ENCODE results near the gene TPRA1. TPM values are rescaled to one million over a fixed set of nuclear protein-coding genes. Genes with fewer than 3 reads are reported as not detected.

TPRA1 gene
- polyA plus RNA-seq, 3 donors, result 20.2 to 29.4 (median 23.4) TPM

DNA sequence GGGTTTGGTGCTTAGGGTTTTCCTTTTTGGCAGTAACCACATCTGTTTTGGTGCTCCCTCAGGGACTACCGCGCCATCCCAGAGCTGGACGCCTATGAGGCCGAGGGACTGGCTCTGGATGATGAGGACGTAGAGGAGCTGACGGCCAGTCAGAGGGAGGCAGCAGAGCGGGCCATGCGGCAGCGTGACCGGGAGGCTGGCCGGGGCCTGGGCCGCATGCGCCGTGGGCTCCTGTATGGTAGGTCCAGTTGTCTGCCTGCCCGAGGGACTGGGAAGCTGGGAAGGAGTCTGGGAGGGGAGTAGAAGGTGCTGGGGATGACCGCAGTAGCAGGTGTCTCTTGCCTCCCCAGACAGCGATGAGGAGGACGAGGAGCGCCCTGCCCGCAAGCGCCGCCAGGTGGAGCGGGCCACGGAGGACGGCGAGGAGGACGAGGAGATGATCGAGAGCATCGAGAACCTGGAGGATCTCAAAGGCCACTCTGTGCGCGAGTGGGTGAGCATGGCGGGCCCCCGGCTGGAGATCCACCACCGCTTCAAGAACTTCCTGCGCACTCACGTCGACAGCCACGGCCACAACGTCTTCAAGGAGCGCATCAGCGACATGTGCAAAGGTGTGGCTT, 14.1 kb upstream of the TPRA1 start:
- Histone ChIP-seq H3K4me2 (replicated peaks; ENCODE audit: extremely low read depth, low read length, poor library complexity, severe bottlenecking) (no peak overlapping the region), H3K27ac (ENCODE audit: low read depth in 1 of 2, low read length in 2 of 2) (peak overlapping the region in 1 of 2 donors; percentile 19), H3K9me3 (replicated peaks in 1 of 2; ENCODE audit: control insufficient read depth in 1 of 2, insufficient read depth in 1 of 2, low read length in 2 of 2) (no peaks in the 10 kb centered on the region), H3K27me3 (ENCODE audit: control insufficient read depth in 2 of 2, insufficient read depth in 2 of 2, low read length in 2 of 2) (no peaks in the 10 kb centered on the region), H3K79me2 (ENCODE audit: insufficient read depth, low read length) (peaks cover 41% of the 10 kb centered on the region), H4K20me1 (ENCODE audit: insufficient read depth, low read length) (no peaks in the 10 kb centered on the region), H2AFZ (ENCODE audit: insufficient read depth, low read depth, low read length, poor library complexity, severe bottlenecking) (no peak overlapping the region), H3K9ac (ENCODE audit: insufficient read depth, low read length, poor library complexity, severe bottlenecking) (no peak overlapping the region), H3K4me3 (replicated peaks in 1 of 3; ENCODE audit: low read depth in 2 of 3, low read length in 3 of 3) (no peak overlapping the region), H3K4me1 (ENCODE audit: control insufficient read depth in 1 of 2, insufficient read depth in 2 of 2, low read length in 2 of 2) (peaks cover 6 to 8% of the 10 kb centered on the region in 2 donors), H3K36me3 (replicated peaks in 1 of 2; ENCODE audit: control insufficient read depth in 1 of 2, insufficient read depth in 2 of 2, low read length in 2 of 2) (peaks cover 0 to 46% of the 10 kb centered on the region in 2 donors)
- peaks cover 44 to 59% of the 10 kb centered on the region in 2 donors for H3K36me3 Mint-ChIP-seq
- no peak overlapping the region for H3K4me3 Mint-ChIP-seq
- no peaks in the 10 kb centered on the region for H3K27me3 Mint-ChIP-seq (ENCODE audit: low read depth in 3 of 3)
- WGBS (ENCODE audit: insufficient coverage), result 95% methylated on average over 41 of the region's 41 CpGs
- TF ChIP-seq, protein P1, sequence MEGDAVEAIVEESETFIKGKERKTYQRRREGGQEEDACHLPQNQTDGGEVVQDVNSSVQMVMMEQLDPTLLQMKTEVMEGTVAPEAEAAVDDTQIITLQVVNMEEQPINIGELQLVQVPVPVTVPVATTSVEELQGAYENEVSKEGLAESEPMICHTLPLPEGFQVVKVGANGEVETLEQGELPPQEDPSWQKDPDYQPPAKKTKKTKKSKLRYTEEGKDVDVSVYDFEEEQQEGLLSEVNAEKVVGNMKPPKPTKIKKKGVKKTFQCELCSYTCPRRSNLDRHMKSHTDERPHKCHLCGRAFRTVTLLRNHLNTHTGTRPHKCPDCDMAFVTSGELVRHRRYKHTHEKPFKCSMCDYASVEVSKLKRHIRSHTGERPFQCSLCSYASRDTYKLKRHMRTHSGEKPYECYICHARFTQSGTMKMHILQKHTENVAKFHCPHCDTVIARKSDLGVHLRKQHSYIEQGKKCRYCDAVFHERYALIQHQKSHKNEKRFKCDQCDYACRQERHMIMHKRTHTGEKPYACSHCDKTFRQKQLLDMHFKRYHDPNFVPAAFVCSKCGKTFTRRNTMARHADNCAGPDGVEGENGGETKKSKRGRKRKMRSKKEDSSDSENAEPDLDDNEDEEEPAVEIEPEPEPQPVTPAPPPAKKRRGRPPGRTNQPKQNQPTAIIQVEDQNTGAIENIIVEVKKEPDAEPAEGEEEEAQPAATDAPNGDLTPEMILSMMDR (IDR thresholded peaks at IDR 0.05), result no peak
- DNase-seq, result no peak
- no peaks in the 10 kb centered on the region for H3K9me3 Mint-ChIP-seq
- intact Hi-C loops (cut with micrococcal nuclease), result loop anchor here in 1 of 2 donors (5.0 kb wide), 1 partner anchor 73 kb away; no protein-coding TSS in a partner anchor
- peaks cover 22% of the 10 kb centered on the region for H3K4me1 Mint-ChIP-seq
- no peak overlapping the region for H3K27ac Mint-ChIP-seq

DNA sequence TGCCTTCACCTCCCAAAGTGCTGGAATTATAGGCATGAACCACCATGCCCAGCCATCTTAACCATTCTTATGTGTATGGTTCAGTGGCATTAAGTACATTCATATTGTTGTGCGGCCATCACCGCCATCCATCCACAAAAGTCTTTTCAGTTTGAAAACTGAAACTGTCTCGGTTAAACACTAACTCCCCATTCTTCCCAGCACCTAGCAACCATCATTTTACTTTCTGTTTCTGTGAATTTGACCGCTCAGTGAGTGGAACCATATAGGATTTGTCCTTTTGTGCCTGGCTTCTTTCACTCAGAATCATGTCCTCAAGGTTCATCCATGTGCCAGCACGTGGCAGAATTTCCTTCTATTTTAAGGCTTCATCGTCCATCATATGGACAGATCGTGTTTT, 13.5 kb upstream of the TPRA1 start:
- H3K9me3 ChIP-seq (replicated peaks in 1 of 2; ENCODE audit: control insufficient read depth in 1 of 2, insufficient read depth in 1 of 2, low read length in 2 of 2), result no peaks in the 10 kb centered on the region
- H3K27ac ChIP-seq (ENCODE audit: low read depth in 1 of 2, low read length in 2 of 2), result peak overlapping the region in 1 of 2 donors; percentile 19
- Mint-ChIP-seq H3K4me3 (no peak overlapping the region), H3K27me3 (ENCODE audit: low read depth in 3 of 3) (no peaks in the 10 kb centered on the region), H3K36me3 (peaks cover 42 to 55% of the 10 kb centered on the region in 2 donors), H3K9me3 (no peaks in the 10 kb centered on the region), H3K27ac (peak overlapping the region in 1 of 7 donors; percentile 26), H3K4me1 (peaks cover 21% of the 10 kb centered on the region)
- no peaks in the 10 kb centered on the region for H4K20me1 ChIP-seq (ENCODE audit: insufficient read depth, low read length)
- H3K79me2 ChIP-seq (ENCODE audit: insufficient read depth, low read length), result peaks cover 47% of the 10 kb centered on the region
- intact Hi-C loops (cut with micrococcal nuclease), result loop anchor here in 1 of 2 donors (5.0 kb wide), 1 partner anchor 73 kb away; no protein-coding TSS in a partner anchor
- no peak overlapping the region for H3K4me2 ChIP-seq (replicated peaks; ENCODE audit: extremely low read depth, low read length, poor library complexity, severe bottlenecking)
- peaks cover 0 to 46% of the 10 kb centered on the region in 2 donors for H3K36me3 ChIP-seq (replicated peaks in 1 of 2; ENCODE audit: control insufficient read depth in 1 of 2, insufficient read depth in 2 of 2, low read length in 2 of 2)
- peaks cover 0 to 6% of the 10 kb centered on the region in 2 donors for H3K4me1 ChIP-seq (ENCODE audit: control insufficient read depth in 1 of 2, insufficient read depth in 2 of 2, low read length in 2 of 2)
- DNase-seq, result no peak
- no peak overlapping the region for H2AFZ ChIP-seq (ENCODE audit: insufficient read depth, low read depth, low read length, poor library complexity, severe bottlenecking)
- H3K9ac ChIP-seq (ENCODE audit: insufficient read depth, low read length, poor library complexity, severe bottlenecking), result no peak overlapping the region
- TF ChIP-seq, protein P1 (IDR thresholded peaks at IDR 0.05), result no peak
- 98% methylated on average over 6 of the region's 7 CpGs for WGBS (ENCODE audit: insufficient coverage)
- no peak overlapping the region for H3K4me3 ChIP-seq (replicated peaks in 1 of 3; ENCODE audit: low read depth in 2 of 3, low read length in 3 of 3)
- H3K27me3 ChIP-seq (ENCODE audit: control insufficient read depth in 2 of 2, insufficient read depth in 2 of 2, low read length in 2 of 2), result no peaks in the 10 kb centered on the region
